Measurements from ENCODE around the gene GPR146. TPM values are rescaled to one million over a fixed set of nuclear protein-coding genes. Genes with fewer than 3 reads are reported as not detected.

Gene GPR146
- total RNA-seq, 1 donor: not detected

DNA sequence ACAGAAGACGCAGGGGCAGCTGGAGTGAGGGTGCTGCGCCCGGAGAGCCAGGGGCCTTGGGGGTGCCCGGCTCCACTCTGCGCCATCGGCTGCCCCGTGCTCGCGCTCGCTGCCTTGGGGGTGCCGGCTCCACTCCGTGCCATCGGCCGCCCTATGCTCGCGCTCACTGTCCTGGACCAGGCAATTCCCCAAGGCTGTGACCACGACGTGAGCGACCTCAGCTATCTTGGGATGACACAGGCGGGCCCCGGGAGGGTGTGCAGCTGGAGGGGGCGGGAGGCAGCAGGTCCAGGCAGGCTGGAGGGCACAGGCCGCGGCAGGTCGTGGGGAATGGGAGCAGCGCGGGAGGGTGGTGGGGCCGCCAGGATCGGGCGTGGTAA lies 31.6 kb upstream of the GPR146 start:
- no peak for DNase-seq (ENCODE audit: low read depth)
- no peak overlapping the region for H3K4me3 ChIP-seq (ENCODE audit: low read depth, low read length)
- TF ChIP-seq, protein P1, sequence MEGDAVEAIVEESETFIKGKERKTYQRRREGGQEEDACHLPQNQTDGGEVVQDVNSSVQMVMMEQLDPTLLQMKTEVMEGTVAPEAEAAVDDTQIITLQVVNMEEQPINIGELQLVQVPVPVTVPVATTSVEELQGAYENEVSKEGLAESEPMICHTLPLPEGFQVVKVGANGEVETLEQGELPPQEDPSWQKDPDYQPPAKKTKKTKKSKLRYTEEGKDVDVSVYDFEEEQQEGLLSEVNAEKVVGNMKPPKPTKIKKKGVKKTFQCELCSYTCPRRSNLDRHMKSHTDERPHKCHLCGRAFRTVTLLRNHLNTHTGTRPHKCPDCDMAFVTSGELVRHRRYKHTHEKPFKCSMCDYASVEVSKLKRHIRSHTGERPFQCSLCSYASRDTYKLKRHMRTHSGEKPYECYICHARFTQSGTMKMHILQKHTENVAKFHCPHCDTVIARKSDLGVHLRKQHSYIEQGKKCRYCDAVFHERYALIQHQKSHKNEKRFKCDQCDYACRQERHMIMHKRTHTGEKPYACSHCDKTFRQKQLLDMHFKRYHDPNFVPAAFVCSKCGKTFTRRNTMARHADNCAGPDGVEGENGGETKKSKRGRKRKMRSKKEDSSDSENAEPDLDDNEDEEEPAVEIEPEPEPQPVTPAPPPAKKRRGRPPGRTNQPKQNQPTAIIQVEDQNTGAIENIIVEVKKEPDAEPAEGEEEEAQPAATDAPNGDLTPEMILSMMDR (IDR thresholded peaks at IDR 0.05; ENCODE audit: insufficient read depth, low read depth, low read length): no peak

DNA sequence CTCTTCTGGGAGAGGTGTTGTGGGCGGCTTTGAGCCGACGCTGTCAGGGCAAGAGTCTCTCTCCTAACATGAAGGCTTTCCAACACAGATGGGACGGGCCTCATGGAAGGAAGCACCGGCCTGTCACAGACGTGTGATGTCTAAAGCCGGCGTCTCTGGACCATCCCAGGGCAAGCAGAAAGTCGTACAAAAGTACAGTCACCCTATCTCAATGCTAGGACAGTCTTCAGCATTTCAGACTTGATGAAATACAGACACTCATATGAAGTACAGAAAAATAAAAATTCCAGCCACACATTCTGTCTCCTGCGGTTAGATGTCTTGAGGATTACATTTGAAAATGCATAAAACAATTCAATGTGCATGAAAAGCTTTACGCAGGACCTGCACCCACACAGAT lies 30.8 kb upstream of the GPR146 start:
- peak; percentile 33 for DNase-seq (ENCODE audit: low read depth)
- TF ChIP-seq, protein P1 (IDR thresholded peaks at IDR 0.05; ENCODE audit: insufficient read depth, low read depth, low read length): no peak
- no peak overlapping the region for H3K4me3 ChIP-seq (ENCODE audit: low read depth, low read length)

DNA sequence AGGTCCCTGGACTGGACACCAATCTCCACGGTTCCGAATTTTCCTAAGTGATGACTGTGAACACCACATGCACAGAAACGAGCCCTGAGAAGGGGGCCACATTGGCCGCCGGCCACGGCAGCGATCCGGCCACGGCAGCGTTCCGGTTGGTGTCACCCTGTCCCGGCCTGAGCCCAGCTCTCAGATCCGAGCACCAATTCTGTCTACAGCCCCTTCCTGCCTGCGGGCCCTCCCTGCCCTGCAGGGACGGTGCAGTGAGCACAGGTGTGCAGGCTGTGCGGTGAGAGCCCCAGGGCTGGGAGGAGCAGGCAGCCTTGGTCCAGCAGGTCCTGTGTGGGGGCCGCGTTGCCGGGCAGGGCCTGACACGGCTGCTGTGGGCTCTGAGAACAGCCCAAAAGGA lies 29.7 kb upstream of the GPR146 start:
- TF ChIP-seq, protein P1 (IDR thresholded peaks at IDR 0.05; ENCODE audit: insufficient read depth, low read depth, low read length): no peak
- no peak for DNase-seq (ENCODE audit: low read depth)
- no peak overlapping the region for H3K4me3 ChIP-seq (ENCODE audit: low read depth, low read length)

DNA sequence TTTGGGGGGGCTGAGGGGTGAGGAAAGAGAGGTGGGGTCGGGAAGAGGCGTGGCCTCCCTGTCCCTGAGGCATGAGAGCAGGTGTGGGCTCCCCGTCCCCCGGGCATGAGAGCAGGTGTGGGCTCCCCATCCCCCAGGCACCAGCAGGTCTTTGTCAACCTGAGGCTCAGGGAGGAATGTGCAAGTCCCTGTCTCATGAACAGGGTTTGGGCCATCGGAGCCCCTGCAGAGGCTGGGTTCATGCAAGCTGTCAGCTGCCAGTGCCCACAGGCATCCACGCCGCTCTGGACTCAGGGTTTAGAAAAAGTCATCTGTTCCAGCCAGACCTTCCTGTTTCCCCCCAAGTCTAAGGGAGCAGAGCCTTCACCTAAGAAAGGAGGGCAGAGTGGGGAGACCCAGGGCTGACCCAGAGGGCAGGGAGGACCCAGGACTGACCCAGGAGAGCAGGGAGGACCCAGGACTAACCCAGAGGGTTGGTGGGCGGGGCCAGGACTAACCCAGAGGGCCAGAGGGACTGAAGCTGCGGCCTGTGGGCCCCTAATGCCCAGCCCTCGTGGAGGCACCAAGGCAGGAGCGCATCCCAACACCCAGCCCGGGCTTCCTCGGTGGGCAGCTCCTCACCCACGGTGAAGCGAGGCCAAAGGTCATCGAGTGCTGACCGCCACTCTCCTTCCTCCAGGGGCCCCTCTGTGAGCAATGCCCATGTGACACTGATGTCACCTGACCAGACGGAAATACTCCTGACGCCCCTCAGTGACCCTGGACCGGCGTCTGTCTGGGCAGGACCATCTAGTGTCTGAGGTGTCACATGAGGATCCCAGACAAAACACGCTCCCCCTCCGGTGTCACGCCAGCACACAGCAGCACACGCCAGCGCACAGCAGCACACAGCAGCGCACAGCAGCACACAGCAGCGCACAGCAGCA lies 28.9 kb upstream of the GPR146 start:
- TF ChIP-seq, protein P1 (IDR thresholded peaks at IDR 0.05; ENCODE audit: insufficient read depth, low read depth, low read length): no peak
- no peak for DNase-seq (ENCODE audit: low read depth)
- H3K4me3 ChIP-seq (ENCODE audit: low read depth, low read length): no peak overlapping the region

DNA sequence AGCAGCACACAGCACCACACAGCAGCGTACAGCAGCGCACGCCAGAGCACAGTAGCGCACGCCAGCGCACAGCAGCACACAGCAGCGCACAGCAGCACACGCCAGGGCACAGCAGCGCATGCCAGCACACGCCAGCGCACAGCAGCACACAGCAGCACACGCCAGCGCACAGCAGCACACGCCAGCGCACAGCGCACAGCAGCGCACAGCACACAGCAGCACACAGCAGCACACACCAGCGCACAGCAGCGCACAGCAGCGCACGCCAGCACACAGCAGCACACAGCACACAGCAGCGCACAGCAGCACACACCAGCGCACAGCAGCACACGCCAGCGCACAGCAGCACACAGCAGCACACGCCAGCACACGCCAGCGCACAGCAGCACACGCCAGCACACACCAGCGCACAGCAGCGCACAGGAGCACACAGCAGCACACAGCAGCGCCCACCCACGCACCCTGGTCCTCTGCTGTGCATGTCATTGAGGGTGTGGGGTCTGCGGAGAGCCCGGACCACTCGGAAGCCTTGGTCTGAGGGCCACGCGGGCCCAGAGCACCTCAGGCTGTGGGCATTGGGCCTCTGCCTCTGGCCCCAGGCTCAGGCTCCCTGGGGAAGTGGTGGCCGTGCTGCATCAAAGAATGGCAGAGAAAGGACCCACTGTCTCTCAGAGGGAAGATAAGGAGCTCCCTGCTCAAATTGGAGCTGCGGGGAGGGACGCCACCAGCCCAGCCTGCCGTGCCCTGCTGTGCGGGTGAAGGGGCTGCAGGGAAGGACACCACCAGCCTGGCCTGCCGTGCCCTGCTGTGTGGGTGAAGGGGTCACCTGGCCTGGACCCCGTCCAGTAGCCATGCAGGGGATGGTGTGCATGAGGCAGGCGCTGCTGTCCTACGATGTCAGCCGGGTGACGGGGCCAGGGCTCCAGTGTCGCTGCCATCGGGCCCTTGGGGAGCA lies 27.5 kb upstream of the GPR146 start:
- DNase-seq (ENCODE audit: low read depth): no peak
- TF ChIP-seq, protein P1 (IDR thresholded peaks at IDR 0.05; ENCODE audit: insufficient read depth, low read depth, low read length): no peak
- no peak overlapping the region for H3K4me3 ChIP-seq (ENCODE audit: low read depth, low read length)

DNA sequence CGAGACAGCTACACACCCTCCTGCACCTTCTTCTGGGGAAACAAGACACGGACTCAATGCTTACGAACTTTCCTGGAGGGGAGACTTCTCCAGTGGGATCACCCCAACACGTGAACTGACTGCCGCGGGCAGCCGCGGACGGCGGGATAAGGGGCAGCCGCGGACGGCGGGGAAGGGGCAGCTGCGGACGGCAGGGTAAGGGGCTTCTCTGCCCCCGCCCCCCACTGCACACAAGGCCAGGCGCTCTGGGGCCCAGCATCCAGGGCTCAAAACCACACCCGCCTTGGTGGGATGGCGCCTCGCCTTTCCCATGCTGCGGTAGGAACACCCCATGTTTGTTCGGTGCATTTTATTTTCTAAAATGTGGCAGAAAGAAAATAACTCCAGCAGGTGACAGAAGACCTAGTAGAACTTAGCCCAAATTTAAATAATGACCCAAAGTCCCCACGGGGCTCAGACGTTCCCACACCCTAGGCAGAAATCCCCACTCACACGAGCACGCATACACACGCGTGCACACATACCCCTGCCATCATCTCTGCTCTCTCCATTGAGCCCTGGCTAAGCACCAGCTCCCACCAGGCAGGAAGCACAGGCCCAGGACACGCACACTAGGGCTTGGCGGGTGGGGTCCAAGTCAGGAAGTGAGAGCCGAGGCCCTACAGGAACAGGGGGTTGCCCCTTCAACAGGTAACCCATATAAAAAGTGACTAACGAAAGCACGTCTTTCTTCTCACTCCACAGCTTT lies 26.6 kb upstream of the GPR146 start:
- no peak overlapping the region for H3K4me3 ChIP-seq (ENCODE audit: low read depth, low read length)
- DNase-seq (ENCODE audit: low read depth): no peak
- TF ChIP-seq, protein P1 (IDR thresholded peaks at IDR 0.05; ENCODE audit: insufficient read depth, low read depth, low read length): no peak

All from fibroblast of villous mesenchyme (primary cell).